GM23338 (cell line): Measurements from ENCODE around the gene IGF1R.

Experiments
- NANOG ChIP-seq: IDR thresholded peaks from 2 replicates; pipeline ENCODE4 v1.6.1; 2016; ENCODE audit warnings: antibody characterized with exemption, borderline replicate concordance
- TF ChIP-seq, protein P1 (sequence below): IDR thresholded peaks from one replicate; pipeline ENCODE4 v1.6.1; 2018; ENCODE audit warnings: antibody characterized with exemption; ENCODE audit not compliant: unreplicated experiment
- TF ChIP-seq, protein P2 (sequence below), 2 experiments: fragments of 200-600 bp in 1 of 2; sonication (generic) in 1 of 2; conservative IDR thresholded peaks; 2 replicates each; pipeline versions ENCODE4 v1.5.1 to v1.6.1; 2016 to 2017; ENCODE audit warnings: antibody characterized with exemption in 2 of 2, low read depth in 2 of 2, mild to moderate bottlenecking in 2 of 2, moderate library complexity in 1 of 2

DNA sequence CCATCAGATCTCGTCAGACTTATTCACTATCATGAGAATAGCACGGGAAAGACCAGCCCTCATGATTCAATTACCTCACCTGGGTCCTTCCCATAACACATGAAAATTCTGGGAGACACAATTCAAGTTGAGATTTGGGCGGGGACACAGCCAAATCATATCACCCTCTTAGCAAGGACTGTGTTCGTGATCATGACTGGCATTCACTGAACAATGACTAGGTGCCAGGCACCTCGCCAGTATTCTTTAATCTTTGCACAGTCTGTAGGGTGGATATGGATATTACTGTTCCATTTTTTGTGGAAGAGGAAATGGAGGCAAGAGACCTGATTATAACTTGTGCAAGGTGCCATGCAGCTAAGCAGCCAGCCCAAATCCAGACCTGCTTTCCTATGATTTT lies 77.5 kb downstream of the IGF1R start:
- TF ChIP-seq, protein P1, sequence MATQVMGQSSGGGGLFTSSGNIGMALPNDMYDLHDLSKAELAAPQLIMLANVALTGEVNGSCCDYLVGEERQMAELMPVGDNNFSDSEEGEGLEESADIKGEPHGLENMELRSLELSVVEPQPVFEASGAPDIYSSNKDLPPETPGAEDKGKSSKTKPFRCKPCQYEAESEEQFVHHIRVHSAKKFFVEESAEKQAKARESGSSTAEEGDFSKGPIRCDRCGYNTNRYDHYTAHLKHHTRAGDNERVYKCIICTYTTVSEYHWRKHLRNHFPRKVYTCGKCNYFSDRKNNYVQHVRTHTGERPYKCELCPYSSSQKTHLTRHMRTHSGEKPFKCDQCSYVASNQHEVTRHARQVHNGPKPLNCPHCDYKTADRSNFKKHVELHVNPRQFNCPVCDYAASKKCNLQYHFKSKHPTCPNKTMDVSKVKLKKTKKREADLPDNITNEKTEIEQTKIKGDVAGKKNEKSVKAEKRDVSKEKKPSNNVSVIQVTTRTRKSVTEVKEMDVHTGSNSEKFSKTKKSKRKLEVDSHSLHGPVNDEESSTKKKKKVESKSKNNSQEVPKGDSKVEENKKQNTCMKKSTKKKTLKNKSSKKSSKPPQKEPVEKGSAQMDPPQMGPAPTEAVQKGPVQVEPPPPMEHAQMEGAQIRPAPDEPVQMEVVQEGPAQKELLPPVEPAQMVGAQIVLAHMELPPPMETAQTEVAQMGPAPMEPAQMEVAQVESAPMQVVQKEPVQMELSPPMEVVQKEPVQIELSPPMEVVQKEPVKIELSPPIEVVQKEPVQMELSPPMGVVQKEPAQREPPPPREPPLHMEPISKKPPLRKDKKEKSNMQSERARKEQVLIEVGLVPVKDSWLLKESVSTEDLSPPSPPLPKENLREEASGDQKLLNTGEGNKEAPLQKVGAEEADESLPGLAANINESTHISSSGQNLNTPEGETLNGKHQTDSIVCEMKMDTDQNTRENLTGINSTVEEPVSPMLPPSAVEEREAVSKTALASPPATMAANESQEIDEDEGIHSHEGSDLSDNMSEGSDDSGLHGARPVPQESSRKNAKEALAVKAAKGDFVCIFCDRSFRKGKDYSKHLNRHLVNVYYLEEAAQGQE: no peak
- TF ChIP-seq, protein P2, sequence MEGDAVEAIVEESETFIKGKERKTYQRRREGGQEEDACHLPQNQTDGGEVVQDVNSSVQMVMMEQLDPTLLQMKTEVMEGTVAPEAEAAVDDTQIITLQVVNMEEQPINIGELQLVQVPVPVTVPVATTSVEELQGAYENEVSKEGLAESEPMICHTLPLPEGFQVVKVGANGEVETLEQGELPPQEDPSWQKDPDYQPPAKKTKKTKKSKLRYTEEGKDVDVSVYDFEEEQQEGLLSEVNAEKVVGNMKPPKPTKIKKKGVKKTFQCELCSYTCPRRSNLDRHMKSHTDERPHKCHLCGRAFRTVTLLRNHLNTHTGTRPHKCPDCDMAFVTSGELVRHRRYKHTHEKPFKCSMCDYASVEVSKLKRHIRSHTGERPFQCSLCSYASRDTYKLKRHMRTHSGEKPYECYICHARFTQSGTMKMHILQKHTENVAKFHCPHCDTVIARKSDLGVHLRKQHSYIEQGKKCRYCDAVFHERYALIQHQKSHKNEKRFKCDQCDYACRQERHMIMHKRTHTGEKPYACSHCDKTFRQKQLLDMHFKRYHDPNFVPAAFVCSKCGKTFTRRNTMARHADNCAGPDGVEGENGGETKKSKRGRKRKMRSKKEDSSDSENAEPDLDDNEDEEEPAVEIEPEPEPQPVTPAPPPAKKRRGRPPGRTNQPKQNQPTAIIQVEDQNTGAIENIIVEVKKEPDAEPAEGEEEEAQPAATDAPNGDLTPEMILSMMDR (conservative IDR thresholded peaks at IDR 0.05; ENCODE audit: low read depth in 2 of 2): no peak
- TF ChIP-seq NANOG: no peak
